AG09319 (cell line): ENCODE data around the gene MBIP.

Experiments used
- DNase-seq: peaks from one replicate; pipeline ENCODE4 v3.0.0-alpha.2; 2010; ENCODE audit warnings: low read depth; ENCODE audit errors: extremely low read depth
- CTCF ChIP-seq: IDR thresholded peaks from 2 replicates; pipeline ENCODE4 v1.5.1; 2011; ENCODE audit warnings: low read depth, mild to moderate bottlenecking, inconsistent platforms, low read length, moderate library complexity

MBIP gene

GRCh38 chr14:36264107-36264506 lies 56.3 kb downstream of the MBIP start:
- no peak for TF ChIP-seq CTCF
- DNase-seq: no peak

- TF ChIP-seq CTCF: no peak
- no peak for DNase-seq
Measured at GRCh38 chr14:36260970-36261640, 59.3 kb downstream of the MBIP start.

- DNase-seq: no peak
Measured at GRCh38 chr14:36258241-36258640, 62.2 kb downstream of the MBIP start.

GRCh38 chr14:36256126-36256801 lies 64.2 kb downstream of the MBIP start:
- DNase-seq: no peak
- TF ChIP-seq CTCF: no peak

More at GRCh38 chr14:36258241-36258640, 62.2 kb downstream of the MBIP start:
- no peak for TF ChIP-seq CTCF

GRCh38 chr14:36254020-36254624 lies 66.3 kb downstream of the MBIP start:
- peak; percentile 25 for TF ChIP-seq CTCF
- DNase-seq: no peak
